Measurements from ENCODE around the gene MBLAC2.

The MBLAC2 gene

DNA sequence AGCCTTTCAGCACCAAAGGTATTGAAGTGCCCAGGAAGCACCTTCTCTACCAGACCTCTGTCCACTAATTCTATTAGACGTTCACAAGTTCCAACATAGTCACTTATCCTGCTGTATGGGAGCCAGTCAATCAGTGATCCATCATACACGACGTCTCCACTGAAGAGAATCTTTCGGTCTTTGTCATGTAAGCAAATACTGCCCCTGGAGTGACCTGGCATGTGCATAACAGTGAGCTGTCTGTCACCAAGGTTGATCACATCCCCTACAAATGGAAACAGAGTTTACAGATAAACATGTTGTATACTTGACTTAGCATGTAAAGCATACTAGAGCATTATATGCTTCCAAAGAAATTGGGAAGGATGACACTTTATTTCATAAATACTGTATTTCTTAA is 13.3 kb downstream of the MBLAC2 start:
- DNase-seq (ENCODE audit: low read depth), result no peak

GRCh38 chr5:90446961-90447360 is 27.6 kb downstream of the MBLAC2 start:
- peak; percentile 87 for DNase-seq (ENCODE audit: low read depth)

- no peak for DNase-seq (ENCODE audit: low read depth)
Measured at GRCh38 chr5:90440644-90441043, 33.9 kb downstream of the MBLAC2 start.

DNA sequence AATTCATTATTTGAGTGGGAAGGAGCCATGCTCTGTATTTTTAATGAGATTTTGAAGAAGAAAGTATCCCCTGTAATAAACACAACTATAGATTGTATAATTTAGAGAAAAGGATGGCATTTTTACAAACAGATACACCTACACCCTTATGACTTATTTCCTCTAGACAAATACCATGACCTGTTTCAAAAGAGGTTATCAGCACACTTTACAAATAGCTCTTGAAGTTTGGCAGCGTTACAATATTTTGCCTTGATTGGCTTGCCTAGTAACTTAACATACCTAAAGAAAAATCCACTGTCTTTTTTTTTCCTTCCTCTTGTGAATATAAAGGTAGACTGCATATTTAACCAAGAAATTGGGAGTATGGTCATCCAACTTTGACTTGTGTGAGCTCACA is 36.5 kb downstream of the MBLAC2 start:
- no peak for DNase-seq (ENCODE audit: low read depth)

DNA sequence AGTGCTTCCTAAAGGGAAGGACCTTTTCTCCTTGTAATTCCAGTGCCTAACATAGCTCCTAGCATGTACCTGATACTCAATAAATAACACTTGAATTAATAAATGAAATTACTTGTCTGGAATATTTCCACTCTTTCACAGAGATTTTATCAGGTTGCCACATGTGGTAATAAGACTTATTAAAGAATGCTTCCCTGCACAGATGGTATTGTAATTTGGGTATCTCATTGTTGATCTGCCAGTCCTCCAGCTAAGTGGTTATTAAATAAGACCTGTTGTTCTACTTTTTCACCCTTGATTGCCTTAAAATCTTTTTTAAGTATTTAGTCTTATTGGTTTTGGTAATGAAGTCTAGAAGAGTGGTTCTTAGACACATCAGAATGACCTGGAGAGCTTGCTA is 36.9 kb downstream of the MBLAC2 start:
- DNase-seq (ENCODE audit: low read depth), result no peak

DNA sequence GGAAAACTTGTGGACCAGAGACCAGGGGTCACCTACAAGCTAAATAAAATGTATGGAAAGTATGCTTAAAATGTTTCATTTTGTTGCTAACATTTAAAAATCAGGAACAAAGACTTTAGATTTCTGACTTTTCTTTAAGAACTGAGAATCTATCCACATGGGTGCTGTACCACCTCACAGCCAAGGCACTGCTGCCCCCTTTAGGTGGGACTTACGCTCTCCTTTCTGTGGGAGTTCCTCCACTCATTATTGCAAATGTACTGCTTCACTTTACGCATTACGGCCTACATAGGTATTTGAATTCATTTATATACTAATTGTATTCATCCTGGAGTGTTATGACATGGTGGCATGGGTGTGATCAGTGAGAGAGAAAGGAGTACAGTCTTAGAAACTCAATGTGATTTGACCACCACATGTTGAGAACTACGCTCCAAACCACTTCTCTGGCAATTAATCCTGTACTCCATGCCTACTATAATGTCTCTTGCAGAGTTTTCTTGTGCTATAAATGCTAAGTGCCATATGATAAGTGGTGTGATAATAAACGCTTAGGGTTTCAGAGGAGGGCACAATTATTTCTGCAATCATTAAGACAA is 40.4 kb downstream of the MBLAC2 start:
- DNase-seq (ENCODE audit: low read depth), result peak; percentile 4

DNA sequence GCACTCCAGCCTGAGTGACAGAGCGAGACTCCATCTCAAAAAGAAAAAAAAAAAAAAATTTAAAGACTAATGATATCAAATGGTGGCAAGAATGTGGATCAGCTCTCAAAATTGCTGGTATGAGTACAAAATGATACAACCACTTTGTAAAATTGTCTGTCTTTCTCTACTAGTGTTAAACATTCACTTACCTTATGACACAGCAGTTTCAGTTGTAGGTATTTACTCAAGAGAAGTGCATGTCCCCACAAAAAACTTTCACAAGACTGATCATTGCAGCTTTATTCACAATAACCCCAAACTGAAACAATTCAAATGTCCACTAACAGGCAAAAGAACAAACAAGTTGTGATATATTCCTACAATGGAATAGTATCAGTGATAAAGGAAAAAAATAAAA is 50.3 kb downstream of the MBLAC2 start:
- DNase-seq (ENCODE audit: low read depth), result no peak

DNA sequence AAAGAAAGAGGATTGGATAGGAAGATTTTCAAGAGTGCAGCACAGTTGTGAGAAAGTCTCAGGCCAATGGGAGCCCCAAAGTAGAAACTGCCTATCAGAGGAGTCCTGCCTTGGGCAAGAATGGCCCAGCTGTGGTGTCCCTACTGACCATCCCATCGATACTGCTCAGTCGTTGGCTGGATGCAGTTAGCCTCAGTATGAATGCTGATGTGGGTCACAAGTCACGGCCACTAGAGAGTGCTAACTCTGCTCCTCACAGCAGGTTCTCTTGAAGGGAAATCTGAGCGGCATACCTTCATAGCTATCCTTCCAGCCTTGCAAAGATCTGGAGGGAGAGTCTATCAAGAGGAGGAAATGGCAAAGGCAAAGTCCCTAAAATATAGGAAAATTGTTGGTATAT is 53.4 kb downstream of the MBLAC2 start:
- DNase-seq (ENCODE audit: low read depth), result peak; percentile 8

DNA sequence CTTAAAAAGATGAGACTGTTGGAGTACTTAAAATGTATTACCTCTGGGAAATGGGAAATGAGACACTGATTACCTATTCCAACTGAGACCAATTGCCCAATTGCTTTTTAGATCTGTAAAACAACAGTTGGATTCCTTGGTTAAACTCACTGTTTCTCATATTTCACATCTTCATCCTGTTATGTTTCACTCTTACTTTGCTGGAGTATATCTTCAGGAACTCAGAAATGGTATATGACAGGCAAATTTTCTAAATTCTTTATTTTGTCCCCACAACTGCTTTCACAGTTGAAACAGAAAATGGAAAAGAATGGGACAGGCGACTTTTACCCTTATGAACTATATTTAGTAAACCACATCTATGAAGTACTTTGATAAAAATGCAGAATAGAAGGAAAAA is 56.4 kb downstream of the MBLAC2 start:
- no peak for DNase-seq (ENCODE audit: low read depth)

- no peak for DNase-seq (ENCODE audit: low read depth)
Measured at GRCh38 chr5:90410178-90410762, 64.3 kb downstream of the MBLAC2 start.

GRCh38 chr5:90409318-90410177 is 65.0 kb downstream of the MBLAC2 start, which contains the start of gene CETN3:
CETN3 (minus strand) TSS chr5:90409756; CDS start chr5:90409661, 95 bp downstream.
- peak; percentile 94 for DNase-seq (ENCODE audit: low read depth)

GRCh38 chr5:90408571-90409317 is 65.8 kb downstream of the MBLAC2 start:
- DNase-seq (ENCODE audit: low read depth), result no peak

Data from fibroblast of gingiva (primary cell).